ENCODE results near the gene GLIS1. TPM values are rescaled to one million over a fixed set of nuclear protein-coding genes. Genes with fewer than 3 reads are reported as not detected.

The GLIS1 gene
- total and polyA plus RNA-seq, 2 donors (not counting 3 experiments of a cell fraction or from before 2014, with no cell fraction given): not detected

DNA sequence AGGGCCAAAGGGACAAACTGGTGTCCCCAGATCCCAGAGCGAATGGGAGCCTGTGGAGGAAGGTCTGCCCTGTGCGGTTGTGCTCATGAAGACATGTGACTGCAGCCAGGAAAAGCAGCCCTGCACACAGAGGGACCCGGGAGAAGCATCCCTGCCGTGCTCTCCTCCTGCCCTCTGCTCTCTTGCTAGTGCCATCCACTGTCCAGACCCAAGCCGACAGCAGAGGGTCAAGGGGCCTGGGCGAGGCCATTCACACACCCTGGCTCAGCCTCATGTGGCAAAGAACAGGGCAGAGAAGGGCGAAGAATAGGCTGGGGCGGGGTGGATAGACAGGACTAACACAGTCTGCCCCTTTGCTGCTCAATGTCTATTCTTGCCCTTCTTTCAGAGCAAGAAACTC, 262.4 kb downstream of the GLIS1 start:
- Histone ChIP-seq H3K9me3 (replicated peaks; ENCODE audit: control insufficient read depth, insufficient read depth, low read length) (no peaks in the 10 kb centered on the region), H3K36me3 (ENCODE audit: control insufficient read depth in 2 of 2, extremely low read depth in 1 of 2, insufficient read depth in 2 of 2, low read length in 2 of 2) (no peaks in the 10 kb centered on the region), H3K9ac (replicated peaks; ENCODE audit: extremely low read depth, insufficient read depth, low read length) (no peak overlapping the region), H3K4me2 (ENCODE audit: insufficient read depth, low read length) (no peak overlapping the region), H3K9me1 (replicated peaks; ENCODE audit: control insufficient read depth, extremely low read depth, insufficient read depth, low read length) (no peaks in the 10 kb centered on the region), H3K27me3 (ENCODE audit: control insufficient read depth in 2 of 2, insufficient read depth in 2 of 2, low read length in 2 of 2) (peaks cover 0 to 4% of the 10 kb centered on the region in 2 experiments), H3K27ac (ENCODE audit: insufficient read depth, low read depth, low read length) (no peak overlapping the region), H4K20me1 (replicated peaks; ENCODE audit: control insufficient read depth, extremely low read depth, insufficient read depth, low read length) (no peaks in the 10 kb centered on the region), H3K4me1 (ENCODE audit: control insufficient read depth, extremely low read depth, insufficient read depth, low read length) (no peaks in the 10 kb centered on the region), H3K79me2 (ENCODE audit: control insufficient read depth, insufficient read depth, low read length) (no peaks in the 10 kb centered on the region), H2AFZ (ENCODE audit: low read depth, low read length) (no peak overlapping the region), H3K4me3 (replicated peaks in 1 of 3; ENCODE audit: insufficient read depth in 1 of 3, low read depth in 1 of 3, low read length in 3 of 3) (no peak overlapping the region)
- intact Hi-C loops (cut with micrococcal nuclease) (no loop called here), dilution Hi-C loops (cut with MboI; ENCODE audit: extremely low pct_ligation_motif_present, low sequenced_read_pairs) (no loop called here)
- POLR2A ChIA-PET: no interaction called here
- FAIRE-seq (no peak), DNase-seq (ENCODE audit: low read depth, low spot score) (no peak)
- CTCF ChIA-PET: no interaction called here
- BruUV-seq (replicated peaks): no TSS peak
- TF ChIP-seq MYC (IDR thresholded peaks at IDR 0.05; ENCODE audit: low read depth, low read length) (no peak), MAX (IDR thresholded peaks at IDR 0.05; ENCODE audit: insufficient read depth, insufficient read length) (no peak), EZH2 (IDR thresholded peaks at IDR 0.05; ENCODE audit: borderline replicate concordance, low read depth, low read length, severe bottlenecking) (no peak), JUN (IDR thresholded peaks at IDR 0.05; ENCODE audit: borderline replicate concordance, insufficient read depth, insufficient read length, low read depth) (no peak), POLR2A (IDR thresholded peaks at IDR 0.05; ENCODE audit: low read depth, low read length) (no peak), GATA2 (IDR thresholded peaks at IDR 0.05; ENCODE audit: insufficient read depth, insufficient read length, low read depth, low read length) (no peak), POLR2AphosphoS5 (IDR thresholded peaks at IDR 0.05; ENCODE audit: insufficient read depth, low read depth, low read length) (no peak), FOS (IDR thresholded peaks at IDR 0.05; ENCODE audit: borderline replicate concordance, insufficient read depth, low read length) (no peak), CTCF (IDR thresholded peaks at IDR 0.05; ENCODE audit: extremely low read depth in 1 of 2, insufficient read depth in 1 of 2, low read depth in 1 of 2, low read length in 2 of 2) (no peak)
